ENCODE measurements around the gene PXDN. TPM values are rescaled to one million over a fixed set of nuclear protein-coding genes. Genes with fewer than 3 reads are reported as not detected.

PXDN gene
- total and polyA plus RNA-seq, 9 of the 15 experiments (the other 6 are each of a cell fraction or from before 2014, with no cell fraction given), result 0.49 TPM; not detected in 8

GRCh38 chr2:1653956-1654695 lies 90.2 kb downstream of the PXDN start (continued):
- no peak for TF ChIP-seq HDAC3 (IDR thresholded peaks at IDR 0.05; ENCODE audit: borderline replicate concordance, partially characterized antibody)
- TF ChIP-seq HLTF (IDR thresholded peaks at IDR 0.05), result no peak
- no peak for TF ChIP-seq HNRNPK (IDR thresholded peaks at IDR 0.05; ENCODE audit: low read depth, low read length, poor library complexity, severe bottlenecking)
- TF ChIP-seq KLF13 (tag; IDR thresholded peaks at IDR 0.05; ENCODE audit: borderline replicate concordance, low read depth), result no peak
- TF ChIP-seq CSDE1 (IDR thresholded peaks at IDR 0.05), result no peak

DNA sequence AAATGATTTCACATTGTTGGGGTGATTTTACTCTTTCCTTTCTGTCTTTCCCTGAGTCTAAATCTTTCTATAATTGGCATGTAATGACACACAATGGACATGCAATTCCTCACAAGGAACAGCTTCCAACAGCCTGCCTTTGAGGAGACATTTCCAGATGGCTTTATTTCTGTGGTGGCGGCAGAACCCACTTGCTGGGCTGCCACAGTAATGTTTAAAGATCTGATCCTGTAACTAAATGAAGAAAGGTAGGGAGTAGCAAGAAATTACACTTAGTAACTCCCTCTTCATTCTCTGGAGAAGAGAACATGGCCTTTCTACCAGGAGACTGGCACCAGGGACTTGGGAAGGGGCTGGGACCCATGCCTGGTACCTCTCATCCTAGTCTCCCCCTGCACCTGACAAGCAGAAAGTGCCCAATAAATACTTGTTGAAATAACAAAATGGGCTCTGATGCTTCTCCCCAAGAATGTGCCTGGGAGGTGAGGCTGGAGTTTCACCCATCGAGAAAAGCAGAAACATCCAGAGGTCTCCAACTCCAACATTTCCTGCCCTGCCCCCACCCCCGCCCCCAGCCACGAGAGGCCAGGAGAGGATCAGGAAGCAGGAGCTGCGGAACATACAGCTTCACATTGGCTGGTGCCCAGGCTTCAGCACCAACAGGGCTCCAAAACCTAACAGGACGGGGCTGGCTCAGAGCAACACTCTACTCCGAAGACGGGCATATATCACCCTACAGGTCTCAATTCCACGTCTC lies 92.1 kb downstream of the PXDN start:
- H4K20me1 ChIP-seq (replicated peaks; ENCODE audit: control insufficient read depth, insufficient read depth, low read length), result no peaks in the 10 kb centered on the region; the same call in 1 of the 2 replicates
- WGBS (ENCODE audit: insufficient coverage, low coverage, missing lambda C conversion rate), result 1% methylated on average over 9 of the region's 9 CpGs
- H3K9ac ChIP-seq (ENCODE audit: insufficient read depth in 1 of 2, low read depth in 2 of 2, low read length in 2 of 2), result no peak overlapping the region
- H3K4me2 ChIP-seq (ENCODE audit: insufficient read depth, low read length), result no peak overlapping the region
- H3K4me3 ChIP-seq, result no peak overlapping the region
- H3K36me3 ChIP-seq (ENCODE audit: control insufficient read depth, insufficient read depth, low read length), result no peaks in the 10 kb centered on the region
- no TSS peak for BruUV-seq (replicated peaks)
- H3K4me1 ChIP-seq (replicated peaks in 1 of 2; ENCODE audit: control insufficient read depth in 2 of 2, insufficient read depth in 2 of 2, low read length in 2 of 2), result peaks cover 0 to 7% of the 10 kb centered on the region in 2 experiments; a peak in 1 of 5 replicates
- DNase-seq (ENCODE audit: extremely low read depth in 1 of 4, low spot score in 3 of 4) (no peak), FAIRE-seq (no peak), ATAC-seq (no peak)
- in situ Hi-C loops (cut with MboI) (no loop called here), intact Hi-C loops (cut with micrococcal nuclease) (no loop called here)
- no peaks in the 10 kb centered on the region for H3K9me3 ChIP-seq (replicated peaks; ENCODE audit: control insufficient read depth, insufficient read depth, low read depth, low read length)
- no peak overlapping the region for H3K27ac ChIP-seq (ENCODE audit: extremely low read depth, low read depth, low read length)
- no peak overlapping the region for H2AFZ ChIP-seq (ENCODE audit: low read depth, low read length)
- CTCF ChIA-PET (ENCODE audit: low intra/inter-chr PET ratio), result no interaction called here
- H3K79me2 ChIP-seq (ENCODE audit: control insufficient read depth, insufficient read depth, low read length), result no peaks in the 10 kb centered on the region
- H3K27me3 ChIP-seq (ENCODE audit: control insufficient read depth in 2 of 2, insufficient read depth in 2 of 2, low read length in 2 of 2), result peaks cover 17 to 41% of the 10 kb centered on the region in 2 experiments; a peak in 4 of 5 replicates
- POLR2A ChIA-PET, result no interaction called here
- H3K9me1 ChIP-seq (ENCODE audit: control insufficient read depth, insufficient read depth, low read length), result no peaks in the 10 kb centered on the region
- no peak for TF ChIP-seq COPS2 (conservative IDR thresholded peaks at IDR 0.05)
- no peak for TF ChIP-seq ZNF354B (CRISPR knock-in tag; IDR thresholded peaks at IDR 0.05)
- TF ChIP-seq BCOR (IDR thresholded peaks at IDR 0.05), result no peak
- no peak for TF ChIP-seq ZNF830 (CRISPR knock-in tag; IDR thresholded peaks at IDR 0.05)
- TF ChIP-seq, protein P1, sequence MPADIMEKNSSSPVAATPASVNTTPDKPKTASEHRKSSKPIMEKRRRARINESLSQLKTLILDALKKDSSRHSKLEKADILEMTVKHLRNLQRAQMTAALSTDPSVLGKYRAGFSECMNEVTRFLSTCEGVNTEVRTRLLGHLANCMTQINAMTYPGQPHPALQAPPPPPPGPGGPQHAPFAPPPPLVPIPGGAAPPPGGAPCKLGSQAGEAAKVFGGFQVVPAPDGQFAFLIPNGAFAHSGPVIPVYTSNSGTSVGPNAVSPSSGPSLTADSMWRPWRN (IDR thresholded peaks at IDR 0.05; ENCODE audit: low read depth), result no peak
- TF ChIP-seq HNRNPUL1 (IDR thresholded peaks at IDR 0.05; ENCODE audit: low read length), result no peak
- no peak for TF ChIP-seq HNRNPK (IDR thresholded peaks at IDR 0.05; ENCODE audit: low read depth, low read length, poor library complexity, severe bottlenecking)
- no peak for TF ChIP-seq CBX2 (IDR thresholded peaks at IDR 0.05; ENCODE audit: insufficient read depth, low read length, poor library complexity, severe bottlenecking)
- TF ChIP-seq CREB5 (CRISPR knock-in tag; IDR thresholded peaks at IDR 0.05), result no peak
- no peak for TF ChIP-seq MXD1 (CRISPR knock-in tag; IDR thresholded peaks at IDR 0.05; ENCODE audit: borderline replicate concordance, poor library complexity, severe bottlenecking)

Measured in K562 (cell line).